Measurements from ENCODE around the gene SIPA1.
"Not testable (repeated sequence)": the region's sequence is repeated elsewhere in the genome, so short reads cannot be mapped to it uniquely, and the experiment has no call there.

Gene SIPA1

GRCh38 chr11:65662799-65663638 lies 25.1 kb downstream of the SIPA1 start, which contains the start of gene RELA:
Gene RELA, minus strand, starts transcription at chr11:65662916. Its CDS starts 84 bp downstream, at chr11:65662832.
- H3K4me3 ChIP-seq: peak within 1 kb of the TSS; percentile 97
- peak within 1 kb of the TSS; percentile 99 to 100 for H3K27ac ChIP-seq
- peak; percentile 98 for DNase-seq (ENCODE audit: low spot score)
- TF ChIP-seq CTCF (IDR thresholded peaks at IDR 0.05): no peak

- H3K27ac ChIP-seq: peak overlapping the region; percentile 99 to 100
- DNase-seq (ENCODE audit: low spot score): no peak
- H3K4me3 ChIP-seq: peak overlapping the region; percentile 97
- TF ChIP-seq CTCF (IDR thresholded peaks at IDR 0.05): no peak
These were observed 25.8 kb downstream of the SIPA1 start for GRCh38 chr11:65663639-65664200.

- DNase-seq (ENCODE audit: low spot score): no peak
- no peak for TF ChIP-seq CTCF (IDR thresholded peaks at IDR 0.05)
- H3K27ac ChIP-seq: no peak overlapping the region
- H3K4me3 ChIP-seq: no peak overlapping the region
These were observed 34.4 kb downstream of the SIPA1 start for GRCh38 chr11:65672180-65672860.

- no peak overlapping the region for H3K27ac ChIP-seq
- no peak for TF ChIP-seq CTCF (IDR thresholded peaks at IDR 0.05)
- no peak overlapping the region for H3K4me3 ChIP-seq
- no peak for DNase-seq (ENCODE audit: low spot score)
These were observed 35.1 kb downstream of the SIPA1 start for GRCh38 chr11:65672982-65673381.

- no peak overlapping the region for H3K4me3 ChIP-seq
- H3K27ac ChIP-seq: no peak overlapping the region
- TF ChIP-seq CTCF (IDR thresholded peaks at IDR 0.05): no peak
- DNase-seq (ENCODE audit: low spot score): no peak
These were observed 42.4 kb downstream of the SIPA1 start for GRCh38 chr11:65680192-65680743.

GRCh38 chr11:65683480-65683879 lies 45.6 kb downstream of the SIPA1 start:
- not testable (repeated sequence) for H3K4me3 ChIP-seq; DNase-seq (ENCODE audit: low spot score); H3K27ac ChIP-seq

GRCh38 chr11:65685981-65686380 lies 48.1 kb downstream of the SIPA1 start:
- no peak for TF ChIP-seq CTCF (IDR thresholded peaks at IDR 0.05)
- DNase-seq (ENCODE audit: low spot score): no peak
- no peak overlapping the region for H3K27ac ChIP-seq
- H3K4me3 ChIP-seq: no peak overlapping the region

- H3K4me3 ChIP-seq; DNase-seq (ENCODE audit: low spot score); H3K27ac ChIP-seq: not testable (repeated sequence)
These were observed 53.9 kb downstream of the SIPA1 start for GRCh38 chr11:65691847-65692246.

Data from coronary artery (tissue), 2 donors.